AG20443 (cell line): ENCODE data around the gene RAB31.
"Not testable (repeated sequence)": the region's sequence is repeated elsewhere in the genome, so short reads cannot be mapped to it uniquely, and the experiment has no call there.

Experiments
- DNase-seq: peaks from one replicate; pipeline ENCODE4 v3.0.0; 2012; ENCODE audit warnings: low spot score, mixed read lengths

RAB31 gene

GRCh38 chr18:9762526-9762925 lies 54.4 kb downstream of the RAB31 start:
- no peak for DNase-seq

- DNase-seq, result no peak
These were observed 55.1 kb downstream of the RAB31 start for GRCh38 chr18:9763157-9763556.

GRCh38 chr18:9764011-9764481 lies 55.9 kb downstream of the RAB31 start:
- no peak for DNase-seq

GRCh38 chr18:9765501-9765900 lies 57.4 kb downstream of the RAB31 start:
- DNase-seq, result no peak

- DNase-seq, result no peak
These were observed 58.0 kb downstream of the RAB31 start for GRCh38 chr18:9766076-9766481.

- DNase-seq, result no peak
These were observed 58.6 kb downstream of the RAB31 start for GRCh38 chr18:9766740-9767139.

GRCh38 chr18:9768071-9768691 lies 60.1 kb downstream of the RAB31 start:
- not testable (repeated sequence) for DNase-seq

- not testable (repeated sequence) for DNase-seq
These were observed 62.0 kb downstream of the RAB31 start for GRCh38 chr18:9770111-9770510.

GRCh38 chr18:9771261-9771976 lies 63.3 kb downstream of the RAB31 start:
- DNase-seq, result peak; percentile 88

GRCh38 chr18:9771977-9772660 lies 64.0 kb downstream of the RAB31 start:
- no peak for DNase-seq

GRCh38 chr18:9772847-9773677 lies 65.0 kb downstream of the RAB31 start:
- DNase-seq, result no peak

GRCh38 chr18:9774150-9774549 lies 66.0 kb downstream of the RAB31 start:
- no peak for DNase-seq

- peak; percentile 45 for DNase-seq
These were observed 67.1 kb downstream of the RAB31 start for GRCh38 chr18:9775178-9775577.

- no peak for DNase-seq
These were observed 71.5 kb downstream of the RAB31 start for GRCh38 chr18:9779630-9780029.

GRCh38 chr18:9782073-9782857 lies 74.2 kb downstream of the RAB31 start:
- peak; percentile 73 for DNase-seq

- no peak for DNase-seq
These were observed 78.5 kb downstream of the RAB31 start for GRCh38 chr18:9786631-9787030.

GRCh38 chr18:9787036-9787435 lies 78.9 kb downstream of the RAB31 start:
- DNase-seq, result no peak

- no peak for DNase-seq
These were observed 79.6 kb downstream of the RAB31 start for GRCh38 chr18:9787712-9788111.

- no peak for DNase-seq
These were observed 80.0 kb downstream of the RAB31 start for GRCh38 chr18:9788140-9788539.

- DNase-seq, result no peak
These were observed 80.8 kb downstream of the RAB31 start for GRCh38 chr18:9788860-9789259.

GRCh38 chr18:9790261-9790660 lies 82.2 kb downstream of the RAB31 start:
- DNase-seq, result no peak
